Natural killer cell (primary cell): ENCODE data around the gene UTS2. TPM values are rescaled to one million over a fixed set of nuclear protein-coding genes. Genes with fewer than 3 reads are reported as not detected.

Experiments used
- ATAC-seq, 3 donors: fragments of 150-1000 bp in 2 of 3; fragments of 200-7000 bp in 1 of 3; cut with Tn5 transposase; 1 replicate in 1 of 3; 2 replicates in 2 of 3; pipeline ENCODE4 v1.10.0; 2021; ENCODE audit warnings: mild to moderate bottlenecking in 2 of 3, moderate library complexity in 2 of 3
- DNase-seq, 2 donors: peaks; one replicate each; pipeline versions ENCODE4 v3.0.0 to v3.0.0-alpha.2; 2013 to 2021; ENCODE audit warnings: mixed read lengths in 1 of 2
- H3K27ac ChIP-seq: one replicate; pipeline ENCODE4 v1.5.1; 2013; ENCODE audit warnings: mild to moderate bottlenecking, low read length
- H3K27me3 ChIP-seq: one replicate; pipeline ENCODE4 v1.6.1; 2013; ENCODE audit warnings: low read length; ENCODE audit not compliant: control insufficient read depth, insufficient read depth
- H3K36me3 ChIP-seq: one replicate; pipeline ENCODE4 v1.6.1; 2013; ENCODE audit warnings: low read length; ENCODE audit not compliant: control insufficient read depth, insufficient read depth
- H3K4me1 ChIP-seq: one replicate; pipeline ENCODE4 v1.6.1; 2013; ENCODE audit warnings: low read length; ENCODE audit not compliant: control insufficient read depth, insufficient read depth
- H3K4me3 ChIP-seq: one replicate; pipeline ENCODE4 v1.5.1; 2013; ENCODE audit warnings: low read length
- H3K9me3 ChIP-seq: one replicate; pipeline ENCODE4 v1.6.1; 2013; ENCODE audit warnings: low read length; ENCODE audit not compliant: control insufficient read depth, insufficient read depth
- H3K27ac Mint-ChIP-seq, 2 donors: one replicate each; pipeline ENCODE4 v1.8.0; 2022; ENCODE audit warnings: mild to moderate bottlenecking in 2 of 2, mixed read lengths in 2 of 2, moderate library complexity in 1 of 2
- H3K27me3 Mint-ChIP-seq, 2 donors: one replicate each; pipeline ENCODE4 v1.8.0; 2022; ENCODE audit warnings: low read depth in 2 of 2, mixed read lengths in 2 of 2
- H3K36me3 Mint-ChIP-seq: one replicate; pipeline ENCODE4 v1.8.0; 2022; ENCODE audit warnings: mixed read lengths
- H3K4me1 Mint-ChIP-seq, 2 donors: one replicate each; pipeline ENCODE4 v1.8.0; 2022; ENCODE audit warnings: mixed read lengths in 2 of 2
- H3K4me3 Mint-ChIP-seq: one replicate; pipeline ENCODE4 v1.8.0; 2022; ENCODE audit warnings: mild to moderate bottlenecking, moderate library complexity, mixed read lengths
- H3K9me3 Mint-ChIP-seq, 2 donors: one replicate each; pipeline ENCODE4 v1.8.0; 2022; ENCODE audit warnings: mixed read lengths in 2 of 2
- WGBS: methylation state at CpG from one replicate; pipeline ENCODE4 v1.1.7; 2013; ENCODE audit warnings: missing lambda C conversion rate; ENCODE audit not compliant: insufficient coverage; 5-methylcytosine and 5-hydroxymethylcytosine counted together
- intact Hi-C: fragments of 100-400 bp; cut with micrococcal nuclease; formaldehyde crosslinking; loops from one replicate; pipeline ENCODE4 v1.14.2; 2022
- total RNA-seq, 4 donors: library from RNA; stranded (reverse); fragments of 120-200 nt in 1 of 4; gene quantifications; one replicate each; pipeline versions ENCODE4 v1.2.3 to v1.2.4, GENCODE V29; 2013 to 2022
- TF ChIP-seq, protein P1 (sequence below): fragments of 200-600 bp; IDR thresholded peaks from one replicate; pipeline ENCODE4 v1.8.0; 2022; ENCODE audit warnings: antibody characterized with exemption

UTS2 gene
- total RNA-seq, 3 donors from 2014 or later (not counting 1 experiment from before 2014, with no cell fraction given): 3.9 to 7.7 (median 7.5) TPM

DNA sequence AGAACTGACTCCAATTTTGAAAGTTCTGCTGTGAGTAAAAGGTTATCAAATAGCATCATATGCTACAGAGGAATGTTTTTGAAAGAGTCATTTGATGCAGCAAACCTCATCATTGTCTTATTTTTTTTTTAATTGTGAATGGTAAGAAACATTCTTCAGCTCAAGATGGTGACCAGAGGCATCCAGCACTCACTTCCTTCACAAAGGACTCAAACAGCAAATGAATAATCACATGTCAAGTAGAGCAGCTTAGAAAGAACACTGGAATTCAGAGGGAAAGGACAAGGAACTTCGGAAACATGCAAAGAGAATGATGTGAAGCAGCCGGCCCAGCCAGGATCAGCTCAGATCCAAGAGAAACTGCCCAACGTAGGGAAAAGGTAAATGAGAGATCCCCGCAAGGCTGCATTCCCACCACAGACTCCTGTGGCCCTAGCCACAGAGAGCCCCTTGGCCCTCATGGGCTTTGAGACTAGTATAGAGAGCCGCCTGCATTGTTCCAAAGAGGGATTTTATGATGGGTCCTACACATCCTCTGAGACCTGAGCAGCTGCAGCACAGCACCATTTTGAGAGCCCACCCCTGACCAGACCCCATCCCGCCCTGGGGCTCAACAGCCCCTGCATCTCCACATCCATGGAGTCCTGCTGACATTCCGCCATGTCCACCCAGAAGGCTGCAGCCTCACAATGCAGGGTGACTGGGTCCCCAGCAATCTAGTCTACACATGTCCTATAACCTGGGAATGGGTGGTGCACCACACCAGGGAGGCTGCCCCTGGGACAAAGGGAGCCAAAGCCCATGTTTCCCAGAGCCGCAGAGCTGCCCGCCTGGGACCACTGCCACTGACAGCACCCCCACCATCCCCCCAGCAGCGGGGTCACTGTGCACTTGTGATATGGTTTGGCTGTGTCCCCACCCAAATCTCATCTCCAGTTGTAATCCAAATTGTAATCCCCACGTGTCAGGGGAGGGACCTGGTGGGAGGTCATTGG lies 21.2 kb upstream of the UTS2 start:
- Mint-ChIP-seq H3K4me1 (peaks cover 9% of the 10 kb centered on the region in 2 donors), H3K9me3 (peaks cover 0 to 2% of the 10 kb centered on the region in 2 donors), H3K27ac (no peak overlapping the region), H3K4me3 (no peak overlapping the region), H3K36me3 (peaks cover 8% of the 10 kb centered on the region), H3K27me3 (no peaks in the 10 kb centered on the region)
- DNase-seq (no peak), ATAC-seq (no peak)
- H3K9me3 ChIP-seq: peaks cover 3% of the 10 kb centered on the region
- WGBS: 81% methylated on average over 10 of the region's 11 CpGs
- no peaks in the 10 kb centered on the region for H3K4me1 ChIP-seq
- intact Hi-C loops: no loop called here
- no peaks in the 10 kb centered on the region for H3K36me3 ChIP-seq
- TF ChIP-seq, protein P1, sequence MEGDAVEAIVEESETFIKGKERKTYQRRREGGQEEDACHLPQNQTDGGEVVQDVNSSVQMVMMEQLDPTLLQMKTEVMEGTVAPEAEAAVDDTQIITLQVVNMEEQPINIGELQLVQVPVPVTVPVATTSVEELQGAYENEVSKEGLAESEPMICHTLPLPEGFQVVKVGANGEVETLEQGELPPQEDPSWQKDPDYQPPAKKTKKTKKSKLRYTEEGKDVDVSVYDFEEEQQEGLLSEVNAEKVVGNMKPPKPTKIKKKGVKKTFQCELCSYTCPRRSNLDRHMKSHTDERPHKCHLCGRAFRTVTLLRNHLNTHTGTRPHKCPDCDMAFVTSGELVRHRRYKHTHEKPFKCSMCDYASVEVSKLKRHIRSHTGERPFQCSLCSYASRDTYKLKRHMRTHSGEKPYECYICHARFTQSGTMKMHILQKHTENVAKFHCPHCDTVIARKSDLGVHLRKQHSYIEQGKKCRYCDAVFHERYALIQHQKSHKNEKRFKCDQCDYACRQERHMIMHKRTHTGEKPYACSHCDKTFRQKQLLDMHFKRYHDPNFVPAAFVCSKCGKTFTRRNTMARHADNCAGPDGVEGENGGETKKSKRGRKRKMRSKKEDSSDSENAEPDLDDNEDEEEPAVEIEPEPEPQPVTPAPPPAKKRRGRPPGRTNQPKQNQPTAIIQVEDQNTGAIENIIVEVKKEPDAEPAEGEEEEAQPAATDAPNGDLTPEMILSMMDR: no peak
- H3K27ac ChIP-seq: no peak overlapping the region
- H3K4me3 ChIP-seq: no peak overlapping the region
- H3K27me3 ChIP-seq: no peaks in the 10 kb centered on the region

DNA sequence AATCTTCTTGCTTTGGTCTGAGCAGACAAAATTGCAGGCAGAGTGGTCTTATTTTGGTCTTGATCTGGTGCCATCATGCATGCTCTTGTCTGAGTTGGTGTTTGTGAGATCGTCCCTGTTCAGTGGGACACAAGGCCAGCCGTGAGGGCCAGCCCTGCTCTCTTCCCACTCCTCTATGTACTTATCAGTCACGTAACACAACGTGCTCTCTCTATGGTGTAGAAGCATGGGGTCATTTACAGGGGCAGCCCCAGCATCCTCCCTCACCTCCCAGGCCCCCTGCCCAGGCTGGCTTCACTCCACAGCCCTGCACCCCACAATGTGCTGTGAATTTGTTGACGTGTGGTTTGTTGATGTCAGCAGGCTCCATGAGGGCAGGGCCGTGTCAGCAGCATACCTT lies 18.3 kb upstream of the UTS2 start:
- TF ChIP-seq, protein P1: no peak
- no peaks in the 10 kb centered on the region for H3K4me1 Mint-ChIP-seq
- DNase-seq (no peak), ATAC-seq (no peak)
- Histone ChIP-seq H3K27me3 (no peaks in the 10 kb centered on the region), H3K4me3 (no peak overlapping the region), H3K4me1 (no peaks in the 10 kb centered on the region), H3K36me3 (no peaks in the 10 kb centered on the region), H3K27ac (no peak overlapping the region), H3K9me3 (no peaks in the 10 kb centered on the region)
- H3K27me3 Mint-ChIP-seq: no peaks in the 10 kb centered on the region
- H3K4me3 Mint-ChIP-seq: no peak overlapping the region
- intact Hi-C loops: no loop called here
- no peaks in the 10 kb centered on the region for H3K9me3 Mint-ChIP-seq
- H3K27ac Mint-ChIP-seq: peak overlapping the region in 1 of 2 donors; percentile 15
- WGBS: 96% methylated on average over 4 of the region's 6 CpGs
- no peaks in the 10 kb centered on the region for H3K36me3 Mint-ChIP-seq

DNA sequence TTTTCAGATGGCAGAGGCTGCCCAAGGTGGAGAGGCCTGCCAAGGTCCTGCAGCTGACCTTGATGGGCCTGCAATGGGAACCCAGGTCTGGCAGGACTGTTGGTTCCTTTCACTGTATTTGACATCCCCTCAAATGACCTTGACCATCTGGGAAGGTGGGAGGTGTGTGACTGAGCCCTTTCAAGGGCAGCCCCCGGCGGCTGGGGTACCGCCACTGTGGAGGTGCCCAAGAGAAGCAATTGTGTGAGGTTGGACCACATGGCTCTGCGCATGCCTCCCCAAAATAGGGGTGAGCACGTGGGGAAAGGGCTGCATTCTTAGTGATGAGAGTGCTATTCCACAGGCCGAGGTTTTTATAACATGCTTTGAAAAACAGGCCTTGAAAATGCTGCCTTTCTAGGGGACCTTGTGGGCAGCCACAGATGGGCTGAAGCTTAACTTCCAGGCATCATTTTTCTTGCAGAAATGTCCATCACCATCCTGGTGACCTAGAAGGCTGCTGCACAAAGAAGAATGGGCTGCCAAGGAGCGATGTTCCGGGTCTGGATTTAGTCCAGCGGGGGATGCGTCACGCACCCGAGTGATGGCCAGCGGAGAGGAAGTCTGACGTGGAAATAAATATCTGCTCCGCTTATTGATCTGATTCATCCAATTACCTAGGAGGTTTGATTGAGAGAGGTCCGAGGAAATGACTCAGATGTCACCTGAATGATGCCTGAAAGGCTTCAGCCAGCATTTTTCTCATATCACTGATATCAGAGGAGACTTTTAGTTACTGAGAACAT lies 16.5 kb upstream of the UTS2 start:
- Histone ChIP-seq H3K27me3 (no peaks in the 10 kb centered on the region), H3K9me3 (no peaks in the 10 kb centered on the region), H3K4me3 (no peak overlapping the region), H3K27ac (no peak overlapping the region), H3K4me1 (no peaks in the 10 kb centered on the region), H3K36me3 (no peaks in the 10 kb centered on the region)
- DNase-seq (no peak), ATAC-seq (no peak)
- TF ChIP-seq, protein P1: no peak
- 90% methylated on average over 16 of the region's 16 CpGs for WGBS
- Mint-ChIP-seq H3K4me3 (no peak overlapping the region), H3K27ac (no peak overlapping the region), H3K9me3 (no peaks in the 10 kb centered on the region), H3K36me3 (no peaks in the 10 kb centered on the region), H3K27me3 (no peaks in the 10 kb centered on the region), H3K4me1 (no peaks in the 10 kb centered on the region)
- intact Hi-C loops: no loop called here
